Fibroblast of the aortic adventitia (primary cell): ENCODE results near the gene RTN4. TPM values are rescaled to one million over a fixed set of nuclear protein-coding genes. Genes with fewer than 3 reads are reported as not detected.
"Not testable (repeated sequence)": the region's sequence is repeated elsewhere in the genome, so short reads cannot be mapped to it uniquely, and the experiment has no call there.

ENCODE experiments used
- DNase-seq: peaks from one replicate; pipeline ENCODE4 v3.0.0-alpha.2; 2010; ENCODE audit warnings: low read depth
- H3K4me3 ChIP-seq: 2 replicates; pipeline ENCODE4 v1.5.1; 2011; ENCODE audit warnings: low read depth, mild to moderate bottlenecking, control low read depth, low read length, moderate library complexity
- CTCF ChIP-seq: IDR thresholded peaks from 2 replicates; pipeline ENCODE4 v1.5.1; 2011; ENCODE audit warnings: mild to moderate bottlenecking, low read length, control low read depth, inconsistent platforms; ENCODE audit not compliant: insufficient read depth
- total RNA-seq: library from RNA; depleted of rRNA; stranded (reverse); fragments of >200 nt; gene quantifications from 2 replicates; pipeline ENCODE4 v1.2.3, GENCODE V29; 2012; ENCODE audit warnings: low replicate concordance

Gene RTN4
- total RNA-seq, 1 donor, result 357 TPM

DNA sequence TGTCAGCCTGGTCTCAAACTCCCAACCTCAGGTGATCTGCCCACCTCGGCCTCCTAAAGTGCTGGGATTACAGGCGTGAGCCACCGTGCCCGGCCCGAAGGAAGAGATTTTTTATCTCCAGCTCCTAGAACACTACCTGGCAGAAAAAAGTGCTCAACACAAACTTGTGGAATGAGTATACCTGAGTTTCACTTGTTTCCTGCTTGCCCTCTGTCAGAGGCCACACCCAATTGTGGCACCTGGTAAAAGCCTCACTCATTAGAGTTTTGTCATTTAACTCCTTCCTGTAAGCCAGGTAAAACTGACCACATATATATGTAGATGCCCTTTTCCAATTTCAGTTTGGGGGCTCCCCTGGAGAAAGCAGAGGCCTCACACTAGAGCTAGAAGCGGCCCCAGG, 42.2 kb upstream of the RTN4 start:
- no peak for DNase-seq
- no peak for TF ChIP-seq CTCF
- H3K4me3 ChIP-seq, result no peak overlapping the region

GRCh38 chr2:55091681-55092080, 41.4 kb upstream of the RTN4 start:
- not testable (repeated sequence) for DNase-seq, H3K4me3 ChIP-seq

DNA sequence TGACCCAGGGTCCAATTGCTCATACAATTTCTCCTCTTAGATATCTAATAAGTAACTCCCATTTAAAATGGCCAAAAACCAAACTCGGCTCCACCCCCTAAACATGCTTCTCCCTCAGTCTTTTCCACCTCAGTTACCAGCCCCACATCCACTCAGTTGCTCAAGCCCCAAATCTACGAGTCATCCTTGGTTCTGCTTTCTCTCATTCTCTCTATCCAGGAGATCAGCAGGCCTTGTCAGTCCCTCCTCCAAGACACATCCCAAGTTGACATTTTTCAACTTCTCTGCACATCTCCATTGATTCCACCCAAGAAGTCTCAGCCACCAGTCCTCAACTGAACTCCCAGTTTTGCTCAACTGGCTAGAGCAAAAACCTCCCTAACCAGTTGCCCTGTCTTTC, 40.5 kb upstream of the RTN4 start:
- DNase-seq, result peak; percentile 75

GRCh38 chr2:55089726-55090125, 39.5 kb upstream of the RTN4 start:
- H3K4me3 ChIP-seq, result no peak overlapping the region
- DNase-seq, result no peak
- TF ChIP-seq CTCF, result no peak

More for the DNA sequence above, 40.5 kb upstream of the RTN4 start:
- H3K4me3 ChIP-seq, result no peak overlapping the region
- TF ChIP-seq CTCF, result no peak

DNA sequence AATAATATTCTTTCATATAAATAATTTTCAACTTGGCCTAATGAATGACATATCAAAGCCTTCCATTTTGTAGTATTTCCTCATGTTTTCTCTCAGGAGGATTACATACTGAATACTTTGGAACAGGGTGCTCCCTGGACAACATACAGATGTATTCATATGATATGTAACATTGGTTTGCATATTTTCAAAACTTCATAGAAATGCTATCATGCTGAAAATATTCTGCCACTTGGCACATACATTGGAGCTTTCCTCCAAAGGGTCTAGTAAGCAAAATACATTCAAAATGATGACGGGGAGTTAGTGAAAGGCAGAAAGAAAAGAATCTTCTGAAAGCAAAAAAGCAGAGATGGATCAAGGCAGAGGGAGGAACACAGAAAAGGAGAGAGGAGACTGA, 38.1 kb upstream of the RTN4 start:
- no peak for TF ChIP-seq CTCF
- H3K4me3 ChIP-seq, result no peak overlapping the region
- DNase-seq, result peak; percentile 78

DNA sequence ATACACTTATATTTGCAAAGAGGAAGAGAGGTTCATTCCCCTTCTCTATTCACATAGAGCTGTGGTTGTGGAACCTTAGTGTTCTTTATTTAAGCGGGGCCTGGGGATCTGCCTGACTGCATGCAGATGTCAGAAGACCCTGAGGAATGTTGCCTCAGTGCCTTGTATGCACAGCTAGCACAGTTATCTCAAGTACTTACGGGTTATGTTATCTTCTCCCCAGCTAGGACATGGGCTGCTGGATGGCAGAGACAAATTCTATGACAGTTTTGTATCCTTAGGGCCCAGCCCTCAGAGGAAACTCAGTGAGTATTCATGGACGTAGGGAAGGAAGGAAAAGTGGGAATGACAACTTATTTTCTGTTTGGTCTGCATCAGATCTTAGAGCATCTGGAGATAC, 37.7 kb upstream of the RTN4 start:
- H3K4me3 ChIP-seq, result no peak overlapping the region
- no peak for DNase-seq
- TF ChIP-seq CTCF, result no peak

- H3K4me3 ChIP-seq, result no peak overlapping the region
- DNase-seq, result no peak
- no peak for TF ChIP-seq CTCF
These were observed 37.2 kb upstream of the RTN4 start for GRCh38 chr2:55087501-55087900.
